Suppressor macrophage treated with lipopolysaccharide for 4 hours (primary cell): Measurements from ENCODE around the gene SPNS3.

Experiments
- DNase-seq: peaks from one replicate; pipeline ENCODE4 v3.0.0-alpha.2; 2020

Gene SPNS3

DNA sequence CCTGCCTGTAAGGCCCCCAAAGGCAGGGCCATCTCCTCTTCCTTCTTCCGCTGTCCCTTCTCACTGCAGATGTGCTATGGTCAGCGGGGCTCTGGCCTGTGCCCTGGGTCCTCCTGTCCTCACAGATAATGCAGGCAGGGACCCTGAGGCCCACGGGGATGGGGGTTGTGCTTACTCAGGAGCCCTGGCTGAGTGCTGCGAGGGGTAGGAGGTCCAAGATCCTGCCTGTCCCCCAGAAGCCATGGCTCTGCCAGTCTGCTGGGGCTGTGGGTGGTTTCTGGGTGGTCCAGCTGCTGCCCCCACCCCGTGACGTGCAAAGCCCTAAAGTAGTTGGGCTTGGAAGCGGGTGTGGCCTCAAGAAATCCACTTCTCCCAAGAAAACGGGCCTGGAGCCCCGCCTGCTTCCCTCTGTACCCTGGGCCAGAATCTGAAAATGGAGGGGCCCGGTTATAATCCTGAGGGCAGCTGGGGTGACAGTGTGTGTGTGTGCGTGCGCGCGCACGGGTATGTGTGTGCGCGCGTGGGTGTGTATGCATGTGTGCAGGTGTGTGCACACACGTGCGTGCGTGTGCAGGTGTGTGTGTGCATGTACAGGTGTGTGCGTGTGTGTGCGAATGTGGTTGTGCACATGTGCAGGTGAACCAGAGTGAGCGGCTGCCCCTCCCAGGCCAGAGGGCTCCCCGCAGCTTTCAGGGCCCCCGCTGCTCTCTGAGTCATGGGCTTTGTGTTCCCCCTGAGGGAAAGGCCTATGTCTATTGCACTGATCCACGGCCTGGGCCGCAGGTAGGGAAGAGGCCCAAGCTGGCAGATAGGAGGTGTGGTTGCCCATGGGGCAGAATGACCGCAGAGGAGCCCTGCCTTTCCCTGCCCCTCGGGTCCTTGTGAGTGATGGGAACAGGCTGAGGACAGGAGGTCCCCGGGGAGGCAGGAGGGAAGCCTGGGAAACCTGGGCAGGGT, 78.7 kb downstream of the SPNS3 start:
- DNase-seq: no peak

DNA sequence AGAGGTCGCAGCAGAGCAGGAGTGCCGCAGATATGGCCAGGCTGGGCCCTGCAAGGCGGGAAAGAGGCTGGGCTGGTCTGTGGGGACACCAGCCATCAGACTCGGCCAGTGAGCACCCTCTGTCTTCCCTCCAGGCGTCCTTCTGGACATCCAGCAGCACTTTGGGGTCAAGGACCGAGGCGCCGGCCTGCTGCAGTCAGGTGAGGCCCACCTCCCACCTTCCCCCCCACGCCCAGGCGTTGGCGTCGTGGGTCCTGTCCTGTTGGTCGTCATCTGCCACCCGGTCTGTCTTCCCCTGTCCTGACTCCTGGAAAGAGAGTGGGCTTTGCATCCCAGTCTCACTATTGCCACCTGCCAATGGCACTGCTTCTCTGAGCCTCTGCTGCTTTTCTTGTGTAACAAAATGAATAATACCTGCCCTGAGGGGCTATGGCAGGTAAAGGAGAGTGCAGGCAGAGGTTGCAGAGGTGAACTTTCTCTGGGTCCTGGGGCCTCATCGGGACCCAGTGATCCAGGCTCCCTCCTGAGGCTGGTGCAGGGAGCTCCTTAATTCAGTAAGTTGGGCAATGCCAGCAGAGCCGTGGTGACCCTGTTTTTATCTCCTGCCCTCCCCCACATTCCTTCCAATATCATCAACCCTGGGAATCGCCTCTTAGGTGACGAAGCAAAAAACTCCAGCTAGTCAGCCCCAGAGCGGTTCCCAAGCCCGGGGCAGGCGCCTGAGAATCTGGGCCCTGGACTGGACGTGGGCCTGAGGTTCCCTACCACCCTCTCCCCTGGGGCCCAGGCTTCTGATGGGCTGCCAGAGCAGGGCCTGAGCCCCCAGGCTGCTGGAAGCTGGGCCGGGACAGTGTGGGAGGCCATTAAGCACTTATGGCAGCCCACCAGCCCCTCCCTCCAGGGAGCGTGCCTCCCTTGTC, 79.6 kb downstream of the SPNS3 start:
- DNase-seq: no peak

DNA sequence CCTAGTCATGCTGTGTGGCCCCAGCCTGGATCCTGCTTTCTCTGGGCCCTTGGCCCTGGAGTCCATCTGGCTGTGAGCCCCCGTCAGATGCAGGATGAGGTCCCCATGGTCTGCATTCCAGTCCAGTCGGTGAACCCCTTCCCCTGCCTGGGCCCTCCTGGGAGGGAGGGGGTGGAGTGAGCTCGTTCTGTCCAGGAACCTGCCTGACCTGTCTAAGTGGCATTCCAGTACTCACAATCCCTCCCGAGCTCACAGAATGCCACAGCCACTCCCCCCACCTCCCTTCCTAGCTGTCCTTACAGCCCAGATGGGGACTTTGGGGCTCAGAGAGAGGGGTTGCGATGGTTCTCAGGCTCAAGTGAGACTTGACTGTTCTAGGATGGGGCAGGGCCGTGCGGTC, 80.5 kb downstream of the SPNS3 start:
- DNase-seq: no peak

DNA sequence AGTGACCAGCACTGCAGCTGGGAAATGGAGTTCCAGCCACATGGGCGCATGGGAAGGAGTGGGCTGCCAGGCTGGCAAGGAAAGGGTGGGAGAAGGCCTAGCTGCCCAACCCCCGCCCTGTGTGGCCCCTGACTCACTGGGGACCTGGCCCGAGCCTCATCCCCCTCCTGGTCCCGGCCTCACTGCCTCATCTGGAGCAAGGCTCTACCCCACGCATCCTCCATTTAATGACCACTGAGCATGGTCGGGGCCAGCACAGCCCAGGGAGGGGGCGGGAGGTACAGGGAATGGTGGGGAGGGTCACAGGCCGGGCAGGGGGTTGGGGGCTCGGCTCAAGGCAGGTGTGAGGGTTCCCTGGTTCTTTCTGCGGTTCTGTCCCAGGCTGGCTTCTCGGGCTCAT, 81.0 kb downstream of the SPNS3 start:
- DNase-seq: no peak

DNA sequence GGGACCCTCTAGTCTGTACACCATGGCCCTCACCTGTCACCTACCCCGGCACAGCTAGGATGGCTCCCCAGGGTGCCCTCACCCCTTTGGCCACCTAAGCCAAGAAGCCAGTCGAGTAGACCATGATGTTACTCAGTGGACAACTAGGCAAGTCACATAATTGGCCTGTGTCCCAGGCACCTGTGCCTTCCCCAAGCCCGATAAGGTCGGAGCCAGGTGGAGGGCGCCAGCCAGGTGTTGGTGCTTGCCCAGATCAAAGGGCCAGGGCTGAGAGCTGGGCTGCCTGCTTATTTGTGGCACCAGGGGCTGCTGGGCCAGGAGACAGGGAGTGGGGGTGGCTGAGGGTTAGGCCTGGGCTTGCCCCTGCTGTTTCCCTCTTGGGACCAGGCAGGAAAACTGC, 81.8 kb downstream of the SPNS3 start:
- no peak for DNase-seq

DNA sequence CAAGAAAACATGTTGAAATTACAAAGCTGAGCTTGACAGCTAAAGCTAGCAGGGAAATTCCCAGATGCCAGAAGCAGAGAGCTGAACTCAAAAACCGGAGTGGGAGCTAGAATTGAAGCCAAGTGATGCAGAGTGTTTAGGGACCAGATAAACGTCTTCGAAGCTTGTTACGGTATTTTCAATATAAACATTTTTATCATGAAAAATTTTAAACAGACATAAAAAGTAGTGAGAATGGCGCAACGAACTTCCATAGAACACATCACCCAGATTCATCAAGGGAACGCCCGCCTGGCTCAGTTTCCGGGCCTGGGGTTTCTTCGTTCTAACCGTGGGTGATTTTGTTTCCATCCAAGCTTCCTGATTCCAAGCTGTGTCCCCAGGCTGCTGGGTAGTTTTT, 83.0 kb downstream of the SPNS3 start:
- DNase-seq: no peak

DNA sequence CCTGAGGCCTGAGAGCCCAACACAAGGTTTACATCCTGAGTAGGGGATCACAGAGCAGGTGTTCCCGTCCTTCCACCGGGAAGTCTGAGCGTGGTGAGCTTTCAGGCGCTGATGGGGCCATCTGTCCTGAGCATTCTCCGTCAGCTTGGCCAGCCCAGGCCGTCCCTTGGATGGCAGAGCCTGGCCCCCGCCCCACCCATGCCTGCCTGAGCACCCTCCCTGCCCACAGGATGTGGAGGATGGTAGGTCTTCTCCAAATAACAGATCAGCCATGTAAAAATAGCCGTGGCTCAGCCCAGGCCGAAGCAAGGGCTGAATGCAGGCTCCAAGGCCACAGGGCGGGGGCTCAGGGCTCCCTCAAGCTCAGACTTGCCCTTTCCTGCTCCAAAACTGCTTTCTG, 85.2 kb downstream of the SPNS3 start:
- no peak for DNase-seq

DNA sequence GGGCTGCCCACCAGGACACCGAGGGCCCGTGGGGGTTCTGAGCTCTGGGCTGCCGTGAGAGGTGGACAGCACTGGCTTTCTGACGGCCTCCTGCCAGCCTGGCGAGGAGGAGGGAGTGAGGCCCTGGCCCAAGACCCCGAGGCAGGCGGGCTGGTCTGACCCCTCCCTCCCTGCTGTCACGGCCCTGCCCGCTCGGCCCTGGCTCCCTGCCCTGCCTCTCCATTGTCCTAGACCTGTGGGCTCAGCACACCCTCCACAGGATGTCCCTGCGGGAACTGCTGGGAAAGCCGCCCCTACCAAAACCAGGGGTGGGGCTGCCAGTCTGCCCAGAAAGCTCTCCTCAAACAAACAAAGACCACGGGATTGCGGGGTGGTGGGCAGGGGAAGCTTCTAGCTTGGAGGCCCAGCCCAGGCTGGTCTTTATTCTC, 85.6 kb downstream of the SPNS3 start:
- DNase-seq: no peak

DNA sequence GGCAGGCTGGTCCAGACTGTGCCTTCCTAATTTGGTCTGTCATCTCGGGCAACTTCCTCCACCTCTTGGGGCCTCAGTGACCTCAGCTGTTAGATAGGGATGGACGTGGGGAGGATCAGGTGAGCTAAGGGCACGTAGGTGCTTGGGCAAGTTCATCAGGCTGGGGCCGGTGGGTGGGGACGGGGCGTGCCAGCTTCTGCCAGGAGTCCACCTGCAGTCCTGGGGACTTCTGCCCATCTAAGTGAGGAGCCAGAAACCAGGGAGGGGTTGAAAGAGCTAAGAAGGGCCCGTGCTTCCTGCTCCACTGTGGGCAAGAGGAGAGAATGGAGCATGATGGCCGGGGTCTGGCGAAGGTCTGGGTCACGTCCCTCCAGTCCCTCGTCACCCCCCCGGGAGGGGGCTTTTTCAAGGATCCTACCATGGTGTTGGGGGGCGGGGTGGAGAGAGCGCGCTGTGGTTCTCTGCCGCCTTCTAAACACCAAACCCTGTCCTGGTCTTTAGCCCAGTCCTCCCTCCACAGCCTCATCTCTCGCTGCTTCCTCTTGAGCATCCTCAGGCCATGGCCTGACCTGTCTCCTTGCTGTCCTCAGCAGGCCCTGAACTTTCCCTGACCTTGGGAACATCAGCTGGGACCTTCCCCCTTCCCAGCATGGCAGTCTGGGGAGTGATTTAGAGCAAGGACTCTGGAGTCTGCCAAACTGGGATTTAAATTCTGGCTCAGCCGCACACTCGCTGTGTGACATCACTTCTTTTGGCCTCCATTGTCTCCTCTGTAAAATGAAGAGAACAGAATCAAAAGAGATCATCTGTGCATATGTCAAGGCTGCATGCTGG, 86.5 kb downstream of the SPNS3 start:
- DNase-seq: no peak

DNA sequence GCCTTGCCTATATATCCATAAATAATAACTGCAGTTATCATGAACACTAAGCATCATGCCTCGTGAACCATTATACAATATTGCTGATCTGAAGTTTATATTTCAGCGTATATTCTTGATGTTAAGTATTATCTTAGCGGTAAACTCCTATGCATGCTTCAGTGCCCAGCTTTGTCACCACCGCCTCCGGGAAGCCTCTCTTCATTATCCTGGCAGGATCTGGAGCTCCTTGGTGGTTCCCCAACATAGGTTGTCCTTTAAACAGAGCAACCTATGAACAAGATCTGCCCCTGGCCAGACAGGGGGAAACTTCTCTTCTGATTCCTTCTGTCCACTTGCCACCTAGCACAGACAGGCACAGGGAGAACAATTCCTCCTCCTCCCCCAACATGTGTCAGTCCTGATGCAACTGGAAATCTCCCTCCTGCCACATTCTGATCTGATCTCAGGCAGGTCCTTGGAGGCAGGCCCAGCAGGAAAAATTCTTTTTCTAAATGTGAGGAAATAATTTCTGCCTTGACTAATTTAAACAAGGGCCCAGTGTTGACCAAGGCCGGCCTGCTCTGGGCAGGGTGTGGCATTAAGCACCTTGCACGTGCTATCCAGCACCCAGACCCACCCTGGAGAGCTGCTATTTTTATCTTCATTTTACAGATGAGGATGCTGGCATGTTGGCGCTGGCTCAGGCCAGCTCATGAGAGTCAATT, 87.3 kb downstream of the SPNS3 start:
- DNase-seq: no peak

DNA sequence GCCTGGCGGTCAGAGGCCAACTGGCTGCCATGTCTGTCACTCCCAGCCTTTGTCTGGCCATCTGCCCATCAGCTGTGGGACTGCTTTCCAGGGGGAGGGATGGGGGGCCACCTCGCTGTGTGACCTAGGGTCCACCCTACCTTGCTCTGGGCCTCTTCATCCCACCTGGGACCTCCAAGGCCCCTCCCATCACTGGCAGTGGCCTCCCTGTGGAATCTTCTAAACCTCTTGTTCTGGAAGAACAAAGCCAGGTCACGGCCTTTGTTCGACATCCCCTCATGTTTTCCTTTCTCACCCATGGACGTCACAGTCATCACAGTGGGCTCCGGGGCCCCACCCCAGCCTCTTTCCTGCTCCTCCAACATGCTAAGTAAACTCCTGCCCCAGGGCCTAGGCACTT, 88.9 kb downstream of the SPNS3 start:
- DNase-seq: no peak

DNA sequence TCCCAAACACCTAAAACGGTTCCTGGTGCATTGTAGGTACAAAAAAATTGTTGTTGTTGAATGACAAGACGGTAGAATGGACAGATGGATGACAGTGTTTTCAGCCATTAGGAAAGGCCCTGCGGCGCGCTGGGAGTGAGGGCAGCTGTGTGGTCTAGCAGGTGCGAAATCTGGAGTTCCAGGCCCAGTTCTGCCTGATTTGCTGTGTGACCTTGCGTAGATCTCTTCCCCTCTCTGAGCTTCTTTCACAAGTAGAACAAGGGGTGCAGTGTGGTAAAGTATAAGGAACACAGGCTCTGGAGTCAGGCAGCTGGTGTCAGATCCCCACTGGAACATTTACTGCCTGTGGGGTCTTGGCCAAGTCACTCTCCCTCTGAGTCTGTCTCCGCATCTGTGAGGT, 90.2 kb downstream of the SPNS3 start:
- DNase-seq: no peak

DNA sequence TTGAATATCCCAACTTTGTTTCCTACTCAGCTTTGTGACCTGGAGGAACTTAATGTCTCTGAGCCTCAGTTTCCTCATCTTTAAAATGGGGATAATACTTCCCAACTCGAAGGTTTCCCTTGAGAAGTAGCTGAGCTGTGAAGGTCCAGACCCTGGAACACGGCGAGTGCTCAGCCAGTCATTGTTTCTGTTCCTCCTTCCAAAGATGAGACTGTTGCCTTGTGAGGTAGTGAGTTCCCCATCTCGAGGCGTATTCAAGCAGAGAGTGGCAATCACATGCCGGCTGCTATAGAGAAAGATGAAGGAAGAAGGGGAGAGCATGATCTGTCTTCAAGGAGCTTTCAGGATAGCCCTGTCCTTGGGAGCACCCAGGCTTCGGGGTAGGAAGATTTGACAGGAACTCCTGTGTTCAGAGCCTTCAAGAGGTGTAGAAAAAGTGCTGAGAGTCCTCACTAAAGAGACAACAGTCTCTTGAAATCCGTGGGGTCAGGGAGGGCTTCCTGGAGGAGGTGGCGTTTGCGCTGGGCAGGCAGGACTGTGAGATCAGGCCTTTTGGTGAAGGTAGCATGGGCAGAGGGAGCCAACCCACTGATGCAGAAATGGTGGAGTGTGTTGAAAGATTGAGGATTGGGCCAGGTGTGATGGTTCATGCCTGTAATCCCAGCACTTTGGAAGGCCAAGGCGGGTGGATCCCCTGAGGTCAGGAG, 92.1 kb downstream of the SPNS3 start:
- DNase-seq: peak; percentile 47

DNA sequence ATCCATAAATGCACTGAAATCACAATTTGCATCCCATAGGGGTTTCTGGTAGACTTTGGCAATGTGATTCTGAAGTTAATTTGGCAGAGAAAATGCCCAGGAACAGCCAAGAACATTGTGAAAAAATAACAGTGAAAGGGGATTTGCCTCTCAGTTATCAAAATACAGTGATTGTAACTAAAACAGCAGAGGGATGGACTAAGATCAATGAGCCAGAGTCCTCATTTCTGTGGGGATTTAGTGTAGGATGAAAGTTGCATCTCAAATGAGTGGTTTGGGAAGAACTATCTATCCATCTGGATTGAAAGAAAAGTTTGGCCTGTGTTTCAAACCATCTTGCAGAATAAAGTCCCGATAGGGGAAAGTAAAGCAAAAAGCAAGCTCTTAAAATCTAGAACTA, 93.4 kb downstream of the SPNS3 start:
- no peak for DNase-seq

DNA sequence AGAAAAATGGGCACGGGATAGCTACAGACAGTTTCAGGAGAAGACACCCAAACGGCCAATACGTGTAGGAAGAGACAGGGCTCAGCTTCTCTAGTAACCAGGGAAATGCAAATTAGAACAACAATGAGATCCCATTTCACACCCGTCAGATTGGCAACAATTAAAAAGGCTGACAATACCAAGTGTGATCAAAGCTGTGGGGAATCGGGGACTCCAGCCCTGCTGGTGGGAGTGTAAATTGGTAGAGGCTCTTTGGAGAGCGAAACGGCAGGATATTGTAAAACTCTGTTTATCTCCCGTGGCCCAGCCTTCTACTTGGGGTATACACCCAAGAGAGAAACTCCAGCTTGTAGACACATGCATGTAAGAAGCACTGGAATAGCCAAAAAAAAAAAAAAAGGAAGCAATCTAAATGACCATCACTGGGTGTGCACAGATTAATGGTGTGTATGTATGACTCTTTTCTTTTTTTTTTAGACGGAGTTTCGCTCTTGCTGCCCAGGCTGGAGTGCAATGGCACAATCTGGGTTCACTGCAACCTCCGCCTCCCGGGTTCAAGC, 93.9 kb downstream of the SPNS3 start:
- DNase-seq: no peak

DNA sequence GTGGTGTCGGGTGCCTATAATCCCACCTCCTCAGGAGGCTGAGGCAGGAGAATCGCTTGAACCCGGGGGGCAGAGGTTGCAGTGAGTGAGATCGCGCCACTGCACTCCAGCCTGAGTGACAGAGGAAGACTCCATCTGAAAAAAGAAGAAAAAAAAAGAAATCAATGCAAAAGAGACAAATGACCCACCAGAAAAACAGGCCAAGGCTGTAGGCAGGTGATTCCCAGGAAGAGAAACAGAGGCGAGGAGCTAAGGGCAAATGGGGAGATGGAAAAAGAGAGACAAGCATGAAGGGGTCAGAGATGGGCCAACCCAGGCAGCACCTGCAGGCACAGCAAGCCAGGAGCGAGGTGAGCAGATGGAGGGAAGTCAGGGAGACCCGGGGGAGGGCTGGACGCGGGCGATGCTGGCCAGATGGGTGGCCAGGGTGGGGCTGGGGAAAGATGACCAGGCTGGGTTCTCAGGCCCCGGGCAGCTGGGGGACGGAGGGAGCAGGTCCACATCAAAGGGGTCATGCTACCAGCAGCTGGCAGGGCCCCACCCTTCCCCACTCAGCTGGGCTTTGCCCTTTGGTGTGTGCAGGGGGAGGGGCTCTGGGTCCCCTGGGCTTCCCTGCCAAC, 95.9 kb downstream of the SPNS3 start:
- DNase-seq: no peak

DNA sequence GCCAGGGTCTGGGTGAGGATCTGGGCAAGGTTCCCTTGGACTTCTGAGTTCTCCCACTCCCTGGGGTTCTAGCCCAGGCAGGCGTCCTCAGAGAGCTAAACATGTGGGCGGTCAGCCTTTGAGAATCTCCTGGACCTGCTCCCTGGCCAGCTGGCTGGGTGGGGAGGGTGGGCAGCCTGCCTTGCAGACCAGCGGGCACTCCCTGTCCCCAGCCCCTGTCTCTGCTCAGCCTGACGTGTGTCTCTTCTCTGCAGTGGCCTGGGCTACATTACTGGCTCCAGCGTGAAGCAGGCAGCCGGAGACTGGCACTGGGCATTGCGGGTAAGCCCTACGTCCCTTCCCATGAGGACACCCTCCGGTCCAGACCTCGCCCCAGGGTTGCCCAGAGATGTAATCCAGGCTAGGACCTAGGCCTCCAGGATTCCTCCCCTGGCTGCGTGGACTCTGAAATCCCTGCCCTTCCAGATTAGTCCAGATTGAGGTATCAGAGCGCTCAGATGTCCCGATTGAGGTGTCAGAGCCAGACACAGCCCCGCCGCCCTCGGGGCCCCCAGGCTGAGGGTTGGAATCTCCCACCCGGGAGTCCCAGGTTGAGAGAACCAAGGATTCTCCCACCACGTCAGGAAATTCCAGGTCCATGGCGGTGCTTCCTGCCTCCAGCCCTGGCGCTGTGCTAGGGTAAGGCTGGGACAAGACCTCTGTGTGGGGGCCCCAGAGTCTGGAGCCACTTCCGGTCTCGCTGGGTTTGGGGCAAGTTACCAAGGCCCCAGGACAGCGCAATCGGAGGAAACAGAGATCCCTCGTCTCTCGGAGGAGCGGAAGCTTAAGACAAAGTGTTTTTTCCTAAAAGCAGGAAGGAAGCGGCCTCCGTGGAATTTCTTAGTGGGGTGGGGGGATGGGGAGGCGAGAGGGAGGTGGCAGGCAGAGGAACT, 97.3 kb downstream of the SPNS3 start:
- no peak for DNase-seq

DNA sequence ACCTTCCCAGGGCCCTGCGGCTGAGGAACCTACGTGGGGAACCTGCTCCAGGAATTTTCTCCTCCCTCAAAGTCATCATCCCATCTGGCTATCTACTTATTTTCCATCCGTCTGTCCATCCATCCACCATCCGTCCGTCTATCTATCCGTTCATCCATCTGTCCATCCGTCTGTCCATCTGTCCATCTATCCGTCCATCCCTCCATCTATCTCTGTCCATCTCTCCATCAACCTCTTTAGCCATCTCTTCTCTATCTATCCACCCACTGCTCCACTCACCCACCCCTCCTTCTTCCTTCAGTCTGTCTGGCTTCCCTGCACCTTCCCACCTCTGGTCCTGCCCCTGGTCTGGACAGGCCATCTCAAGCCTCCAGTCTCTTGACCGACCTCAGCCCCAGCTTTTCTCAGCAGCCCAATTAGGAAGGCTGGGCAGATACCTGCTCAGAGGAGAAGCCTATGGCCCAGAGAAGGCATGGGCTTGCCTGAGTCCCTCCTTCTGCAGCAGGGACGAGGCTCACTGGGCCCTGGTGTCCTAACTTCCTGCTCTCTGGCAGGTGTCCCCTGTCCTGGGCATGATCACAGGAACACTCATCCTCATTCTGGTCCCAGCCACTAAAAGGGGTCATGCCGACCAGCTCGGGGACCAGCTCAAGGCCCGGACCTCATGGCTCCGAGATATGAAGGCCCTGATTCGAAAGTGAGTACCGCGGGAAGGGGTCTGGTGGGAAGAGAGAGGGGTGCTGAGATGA, 98.4 kb downstream of the SPNS3 start:
- DNase-seq: no peak
